HG03175 (cell line): ENCODE results near the gene KLHL29.

ENCODE experiments used
- ATAC-seq: cut with Tn5 transposase; IDR thresholded peaks from one replicate; pipeline ENCODE4 v1.9.1; 2021; ENCODE audit warnings: mild to moderate bottlenecking, moderate library complexity; ENCODE audit not compliant: unreplicated experiment

The KLHL29 gene

DNA sequence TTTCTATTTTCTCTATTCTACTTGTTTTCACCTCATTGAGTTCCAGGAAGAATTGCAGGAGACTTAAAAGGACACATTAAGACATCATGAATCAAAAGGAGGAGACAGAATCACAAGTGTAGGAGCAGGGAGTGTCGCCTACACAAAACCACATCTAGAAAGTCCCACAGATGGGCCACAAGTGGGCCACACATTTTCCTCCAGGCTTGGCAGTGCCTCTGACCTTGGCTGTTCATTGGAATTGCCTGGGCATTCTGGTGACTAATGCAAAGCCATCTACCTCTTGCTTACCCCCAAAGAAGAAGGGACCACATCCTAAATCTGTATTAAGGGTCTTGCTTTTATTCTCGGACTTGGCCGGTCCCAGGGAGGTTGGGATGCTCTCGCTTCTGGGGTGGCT, 103.6 kb downstream of the KLHL29 start:
- ATAC-seq, result no peak

DNA sequence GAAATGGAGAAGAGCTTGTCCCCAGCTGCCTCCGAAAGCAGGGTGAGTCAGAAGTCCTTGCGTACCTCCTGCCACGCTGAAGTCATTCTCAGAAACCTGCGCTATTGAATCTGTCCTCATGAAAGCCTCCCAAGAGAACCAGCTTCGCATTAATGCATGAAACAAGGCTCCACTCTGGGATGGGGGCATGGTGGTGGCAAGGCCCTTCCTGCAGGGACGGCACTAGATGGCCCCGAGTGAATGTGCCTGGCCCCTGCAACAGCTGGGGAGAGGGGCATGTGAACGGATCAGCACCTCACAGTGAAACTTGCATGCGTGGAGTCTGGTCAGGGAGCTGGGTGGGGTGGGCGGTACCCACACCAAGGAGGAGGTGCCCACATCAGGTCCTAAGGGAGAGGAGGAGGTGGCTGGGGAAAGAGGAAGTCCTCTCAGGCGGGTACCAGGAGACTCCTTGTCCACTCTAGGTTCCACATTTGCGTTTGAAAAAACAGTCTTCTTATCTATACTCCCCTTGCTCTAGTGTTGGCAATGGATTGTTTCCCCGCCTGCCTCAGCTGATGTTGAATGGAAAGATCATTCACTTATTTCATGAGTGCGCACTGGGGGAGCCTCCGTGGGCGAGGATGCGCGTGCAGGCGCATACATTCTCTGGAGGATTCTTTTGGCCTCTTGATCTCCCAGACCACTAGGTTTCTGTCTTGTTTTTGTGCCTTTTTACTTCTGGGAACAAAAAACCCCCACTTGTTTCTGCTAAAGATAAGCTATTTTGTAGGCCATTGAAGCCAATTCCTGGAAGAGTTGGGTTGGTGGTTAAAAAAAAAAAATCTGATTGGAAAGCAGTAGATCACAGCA, 104.7 kb downstream of the KLHL29 start:
- no peak for ATAC-seq

DNA sequence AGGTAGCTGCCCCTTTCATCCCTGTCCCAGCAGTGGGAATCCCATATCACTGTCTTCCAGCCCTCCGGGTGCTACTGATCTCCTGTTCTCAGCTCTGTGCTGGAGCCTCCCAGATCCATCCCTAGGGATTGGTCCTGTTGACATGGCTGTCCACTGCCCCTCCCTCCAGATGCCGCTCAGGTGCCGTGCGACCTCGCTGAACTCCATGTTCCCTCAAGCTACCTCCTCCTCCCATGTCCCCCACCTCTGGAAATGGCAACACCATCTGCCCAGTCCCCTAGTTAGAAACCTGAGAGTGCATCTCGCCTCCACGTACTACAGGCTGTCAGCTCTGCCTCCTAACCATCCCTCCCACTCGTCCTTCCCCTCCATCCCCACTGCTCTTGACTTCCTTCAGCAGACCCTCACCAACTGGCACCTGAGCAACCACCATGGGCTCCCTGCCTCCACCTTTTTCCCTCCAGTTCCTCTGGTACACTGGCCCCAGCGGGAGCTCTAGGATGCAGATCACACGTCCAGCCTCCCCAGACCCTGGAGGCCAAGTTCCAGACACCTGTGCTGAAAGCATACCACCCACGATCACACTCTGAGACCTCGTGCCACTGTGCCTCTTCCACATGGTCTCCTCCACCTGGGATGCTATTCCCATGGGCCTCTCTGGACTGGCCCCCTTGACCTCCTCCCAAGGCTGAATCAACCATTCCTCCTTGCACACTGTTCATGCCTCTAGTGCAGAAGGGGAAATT, 106.8 kb downstream of the KLHL29 start:
- ATAC-seq, result no peak

DNA sequence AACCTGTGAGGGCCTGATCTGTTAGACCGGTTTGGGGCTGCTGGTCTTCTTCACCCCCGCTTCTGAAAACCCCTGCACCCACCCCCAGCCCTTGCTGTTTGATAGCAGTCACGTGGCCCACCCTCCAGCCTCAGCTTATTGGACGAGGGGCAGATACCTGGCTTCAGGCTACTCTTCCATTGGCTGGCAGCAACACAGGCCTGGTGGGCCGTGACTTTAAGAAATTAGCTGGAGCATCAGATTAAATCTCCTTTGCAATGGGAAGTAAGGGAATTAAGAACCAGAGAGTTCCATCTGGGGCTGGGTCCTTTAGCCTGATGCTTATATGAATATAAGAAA, 107.3 kb downstream of the KLHL29 start:
- no peak for ATAC-seq

DNA sequence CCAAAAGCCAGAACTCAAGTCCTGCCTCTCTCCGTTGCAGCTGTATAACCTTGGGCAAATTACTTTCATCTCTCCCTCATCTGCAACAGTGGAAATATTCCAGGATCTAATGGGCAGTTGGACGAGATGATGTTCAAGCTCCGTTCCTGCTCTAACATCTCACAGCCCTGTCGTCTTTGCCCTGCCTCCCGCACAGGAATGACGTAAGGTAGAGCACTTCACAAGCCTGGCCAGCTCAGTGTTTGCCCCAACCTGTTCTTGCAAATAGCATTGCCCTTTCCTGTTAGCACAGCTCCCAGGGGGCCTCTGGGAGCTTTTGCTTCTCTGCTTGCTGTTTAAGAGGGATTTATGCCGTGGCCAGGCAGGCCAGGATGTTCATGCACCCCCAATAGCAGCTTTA, 107.9 kb downstream of the KLHL29 start:
- ATAC-seq, result no peak

DNA sequence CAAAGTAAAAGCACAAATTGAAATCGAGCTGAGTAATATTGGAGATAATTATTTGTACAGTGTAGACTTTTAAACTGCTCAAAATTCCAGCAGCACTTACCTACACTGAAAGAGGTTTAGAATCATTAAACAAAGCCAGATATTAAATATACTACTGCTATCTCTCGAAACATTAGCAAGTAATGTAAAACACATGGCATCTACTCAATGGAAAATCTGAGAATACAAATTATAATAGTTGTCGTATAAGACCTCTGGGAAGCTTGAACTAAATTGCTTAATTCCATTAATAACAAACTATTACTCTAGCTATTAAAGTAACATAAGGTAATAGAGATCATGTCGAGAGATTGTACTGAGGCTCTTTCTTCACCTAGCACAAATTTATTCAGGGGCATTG, 108.9 kb downstream of the KLHL29 start:
- no peak for ATAC-seq

DNA sequence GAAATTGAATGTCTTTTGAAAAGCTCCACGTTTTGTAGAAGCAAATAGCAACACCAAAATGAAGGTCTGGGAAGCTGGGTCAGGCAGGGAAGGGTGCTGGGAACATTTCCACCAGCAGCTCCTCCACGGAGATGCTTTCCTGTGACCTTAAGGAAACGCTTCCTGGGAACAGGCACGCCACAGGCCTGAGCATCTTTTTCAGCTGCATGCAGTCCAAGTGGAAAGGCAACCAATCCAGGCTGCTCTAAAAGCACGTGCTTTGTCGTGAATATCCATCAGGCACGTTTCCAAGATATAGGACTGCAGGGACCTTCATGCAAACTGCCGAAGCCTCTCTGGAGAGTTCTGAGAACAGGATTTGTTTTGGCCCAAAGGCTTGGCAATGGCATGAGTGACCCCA, 109.3 kb downstream of the KLHL29 start:
- ATAC-seq, result no peak

DNA sequence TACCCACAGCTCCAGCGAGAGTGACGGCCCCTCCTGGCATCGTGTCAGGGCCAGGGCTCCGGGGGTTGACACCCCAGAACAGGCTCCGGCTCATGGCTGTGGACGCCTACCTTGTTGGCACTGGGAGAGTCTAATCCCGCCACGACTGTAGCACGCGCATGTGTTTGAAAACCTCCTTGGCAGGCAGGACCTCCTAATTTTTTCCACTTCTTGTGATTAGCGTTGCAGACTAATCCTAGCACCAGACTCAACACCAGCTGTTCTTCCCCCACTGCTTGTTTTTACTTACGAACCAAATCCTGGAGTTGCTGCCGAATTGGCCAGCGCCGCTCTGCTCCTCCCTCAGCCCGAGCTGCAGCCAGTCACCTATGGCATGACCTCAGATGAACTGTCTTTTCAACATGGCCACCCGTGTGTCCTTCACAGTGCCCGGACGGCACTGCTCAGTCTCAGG, 110.7 kb downstream of the KLHL29 start:
- ATAC-seq, result no peak

DNA sequence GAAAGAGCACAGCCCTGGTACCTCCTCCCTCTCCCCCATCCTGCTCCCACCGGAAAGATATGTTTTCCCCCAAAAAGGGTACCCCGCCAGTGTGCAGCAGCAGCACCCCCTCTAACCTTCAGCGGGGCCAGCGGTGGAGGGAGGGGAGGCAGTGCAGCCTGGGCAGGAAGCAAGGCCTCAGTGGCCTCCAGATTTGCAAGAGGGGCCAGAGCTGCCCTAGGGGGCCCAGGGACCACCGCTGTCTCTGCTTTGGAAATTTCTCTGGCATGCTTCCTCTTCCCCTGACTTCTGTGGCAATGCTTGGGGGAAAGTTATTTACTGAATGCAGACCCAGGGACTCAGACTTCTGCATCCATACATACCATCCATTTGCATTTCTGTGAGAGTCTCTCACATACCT, 111.5 kb downstream of the KLHL29 start:
- no peak for ATAC-seq

DNA sequence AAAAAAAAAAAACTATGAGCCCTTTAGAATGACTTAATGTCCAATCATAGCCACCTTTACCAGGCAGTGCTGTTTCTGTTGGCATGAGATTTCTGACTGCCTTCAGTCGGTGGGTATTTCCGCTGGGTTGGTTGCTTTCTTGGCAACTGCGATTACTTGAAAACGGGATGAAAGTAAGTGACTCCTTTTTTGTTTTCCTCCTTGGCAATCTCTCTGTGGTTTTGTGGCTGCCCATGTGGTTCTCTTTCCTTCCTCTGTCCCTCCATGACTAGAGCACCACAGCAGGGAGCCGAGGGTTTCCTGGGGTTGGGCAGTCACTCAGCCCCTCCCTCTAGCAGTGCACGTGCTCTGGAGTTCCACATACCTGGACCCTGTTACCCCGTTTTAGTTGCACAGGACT, 112.1 kb downstream of the KLHL29 start:
- no peak for ATAC-seq

DNA sequence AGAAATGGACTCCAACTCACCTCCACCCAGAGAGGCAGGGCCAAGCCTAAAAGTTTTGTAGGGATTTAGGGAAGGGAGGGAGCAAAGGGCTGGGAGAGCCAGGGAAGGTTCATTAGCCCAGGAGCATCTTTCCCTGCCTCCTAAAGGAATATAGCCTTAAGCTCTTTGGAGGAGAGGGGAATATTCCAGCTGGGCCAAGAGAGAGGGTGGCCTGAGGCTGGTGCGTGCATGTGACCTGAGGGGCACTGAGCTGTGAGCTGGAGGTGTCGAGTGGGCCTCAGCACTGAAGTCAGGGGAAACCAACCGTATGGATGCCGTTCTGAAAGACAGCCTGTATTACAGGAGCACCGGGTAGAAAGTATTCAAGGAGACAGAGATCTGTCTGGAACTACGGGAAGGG, 112.6 kb downstream of the KLHL29 start:
- ATAC-seq, result no peak

DNA sequence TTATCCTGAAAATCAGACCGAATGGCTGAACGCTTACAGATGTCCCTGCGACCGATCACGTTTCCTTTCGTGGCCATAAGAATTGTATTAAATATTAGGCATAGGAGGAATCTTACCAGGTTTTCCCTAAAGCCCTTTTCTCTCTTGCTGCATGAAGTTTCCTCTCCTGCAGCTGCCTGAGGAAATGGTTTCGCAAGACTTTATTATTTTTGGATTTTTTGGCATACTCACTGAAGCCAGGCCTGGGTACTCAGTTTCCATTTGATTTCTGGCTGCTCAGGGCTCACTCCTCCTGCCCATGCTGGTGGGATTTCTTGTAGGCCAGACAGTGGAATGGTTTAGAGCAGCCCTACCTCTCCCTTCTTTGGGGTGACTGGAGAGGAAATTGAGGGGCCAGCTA, 114.0 kb downstream of the KLHL29 start:
- no peak for ATAC-seq

DNA sequence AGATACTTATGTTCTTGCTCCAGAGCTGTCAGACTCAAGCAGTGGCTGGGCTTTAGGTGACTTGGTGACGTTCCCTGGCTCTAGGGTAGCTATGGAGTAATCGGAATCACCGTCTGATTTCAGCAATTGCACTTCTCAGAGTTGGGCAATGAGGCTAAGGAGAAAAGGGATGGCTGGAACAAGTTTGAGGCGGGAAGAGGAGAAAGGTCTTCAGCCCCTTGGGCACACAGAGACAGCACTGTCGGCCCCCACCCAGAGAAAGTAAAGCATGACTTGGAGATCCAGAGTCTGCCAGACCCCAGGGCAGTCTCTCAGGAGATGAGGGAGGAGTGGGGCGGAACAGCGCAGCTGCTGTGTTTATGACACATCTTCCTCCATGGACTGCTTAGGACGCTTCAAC, 114.5 kb downstream of the KLHL29 start:
- no peak for ATAC-seq

DNA sequence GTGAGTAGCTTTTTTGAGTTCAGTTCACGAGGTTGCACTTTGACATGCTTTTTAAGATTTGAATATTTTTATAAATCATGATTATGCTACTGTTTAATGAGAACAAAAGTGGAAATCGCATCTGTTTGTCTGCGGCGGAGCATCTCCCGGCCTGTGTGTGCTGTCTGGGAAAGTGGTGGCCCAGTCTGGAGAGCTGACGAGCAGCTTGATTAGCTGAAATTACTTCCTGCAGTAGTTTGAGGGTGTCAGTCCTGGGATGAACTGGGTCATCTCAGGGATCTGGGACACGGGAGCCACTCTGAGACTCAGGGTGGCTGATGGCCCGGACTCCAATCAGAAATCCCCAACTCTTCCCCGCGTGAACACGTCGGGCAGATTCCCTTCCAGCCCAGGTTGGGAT, 115.9 kb downstream of the KLHL29 start:
- no peak for ATAC-seq

DNA sequence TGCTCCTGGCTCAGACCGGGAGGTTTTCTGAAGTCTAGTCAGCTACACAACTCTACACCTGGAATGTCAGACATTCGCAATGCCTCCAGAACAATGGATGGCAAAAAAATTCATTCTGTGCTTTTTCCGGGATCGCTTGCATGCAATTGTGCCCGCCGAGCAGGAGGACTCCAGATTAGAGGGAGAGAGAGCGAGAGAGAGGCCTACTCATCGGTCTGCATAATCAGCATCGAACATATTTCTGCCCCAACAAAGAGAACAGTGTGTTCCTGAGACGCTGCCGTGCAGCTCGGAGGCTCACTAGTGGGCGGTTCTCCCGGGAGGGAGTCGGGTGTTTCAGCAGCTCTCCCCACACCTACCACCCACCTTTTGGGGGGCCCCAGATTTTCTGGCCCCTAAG, 117.1 kb downstream of the KLHL29 start:
- no peak for ATAC-seq

DNA sequence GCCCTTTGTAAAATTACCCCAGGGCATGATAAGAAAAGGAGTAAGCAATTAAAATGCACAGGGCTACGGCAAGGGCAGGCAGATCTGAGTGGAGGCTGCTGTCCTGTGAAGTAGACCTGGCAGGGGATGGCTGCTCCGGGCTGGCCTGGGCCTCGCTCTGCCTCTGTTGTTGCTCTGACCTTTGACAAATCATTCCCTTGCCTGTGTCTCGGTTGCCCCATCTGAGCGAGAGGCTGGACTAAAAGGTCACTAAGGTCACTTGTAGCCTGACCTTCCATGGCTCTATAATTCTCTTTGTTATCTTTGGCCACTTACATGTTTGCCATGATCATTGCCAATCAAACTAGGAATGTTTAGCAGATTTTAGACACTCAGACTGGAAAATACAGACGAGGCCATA, 118.1 kb downstream of the KLHL29 start:
- ATAC-seq, result no peak

DNA sequence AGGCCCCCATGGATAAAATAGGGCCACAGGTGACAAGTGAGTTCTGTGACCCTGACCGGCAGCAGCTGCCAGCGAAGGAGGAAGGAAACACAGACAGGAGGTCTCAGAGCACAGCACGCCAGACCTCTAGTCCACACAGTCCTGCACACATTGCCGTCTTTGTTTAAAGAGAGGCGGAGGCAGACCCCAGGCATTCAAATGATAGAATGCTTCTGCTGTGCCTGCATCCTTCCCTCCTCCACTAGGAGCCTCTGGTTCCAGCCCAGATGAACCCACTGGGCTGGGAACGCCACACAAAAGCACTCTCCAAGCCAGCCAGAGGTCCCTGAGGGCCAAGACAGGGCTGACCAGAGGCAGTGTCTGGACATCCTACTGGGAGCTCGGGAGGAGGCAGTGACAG, 118.7 kb downstream of the KLHL29 start:
- ATAC-seq, result no peak

DNA sequence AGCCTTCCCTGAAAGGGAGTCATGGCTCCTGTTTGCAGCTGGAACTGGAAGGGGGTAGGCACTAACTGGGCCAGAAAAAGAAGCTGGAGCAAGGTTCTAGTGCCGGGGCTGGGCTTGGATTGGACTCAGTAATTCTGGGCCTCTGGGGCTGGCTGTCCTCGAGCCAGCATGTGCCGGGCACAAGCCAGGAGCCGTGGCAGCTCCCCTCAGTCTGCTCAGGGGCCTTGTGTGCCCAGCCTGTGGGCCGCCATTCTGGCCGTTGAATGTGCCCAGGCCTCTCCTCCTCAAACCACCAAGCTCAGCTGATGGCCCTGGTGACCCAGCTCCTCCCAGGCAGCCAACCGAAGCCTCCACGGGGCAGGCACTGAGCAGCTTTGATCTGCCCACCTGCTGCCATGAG, 119.6 kb downstream of the KLHL29 start:
- no peak for ATAC-seq

DNA sequence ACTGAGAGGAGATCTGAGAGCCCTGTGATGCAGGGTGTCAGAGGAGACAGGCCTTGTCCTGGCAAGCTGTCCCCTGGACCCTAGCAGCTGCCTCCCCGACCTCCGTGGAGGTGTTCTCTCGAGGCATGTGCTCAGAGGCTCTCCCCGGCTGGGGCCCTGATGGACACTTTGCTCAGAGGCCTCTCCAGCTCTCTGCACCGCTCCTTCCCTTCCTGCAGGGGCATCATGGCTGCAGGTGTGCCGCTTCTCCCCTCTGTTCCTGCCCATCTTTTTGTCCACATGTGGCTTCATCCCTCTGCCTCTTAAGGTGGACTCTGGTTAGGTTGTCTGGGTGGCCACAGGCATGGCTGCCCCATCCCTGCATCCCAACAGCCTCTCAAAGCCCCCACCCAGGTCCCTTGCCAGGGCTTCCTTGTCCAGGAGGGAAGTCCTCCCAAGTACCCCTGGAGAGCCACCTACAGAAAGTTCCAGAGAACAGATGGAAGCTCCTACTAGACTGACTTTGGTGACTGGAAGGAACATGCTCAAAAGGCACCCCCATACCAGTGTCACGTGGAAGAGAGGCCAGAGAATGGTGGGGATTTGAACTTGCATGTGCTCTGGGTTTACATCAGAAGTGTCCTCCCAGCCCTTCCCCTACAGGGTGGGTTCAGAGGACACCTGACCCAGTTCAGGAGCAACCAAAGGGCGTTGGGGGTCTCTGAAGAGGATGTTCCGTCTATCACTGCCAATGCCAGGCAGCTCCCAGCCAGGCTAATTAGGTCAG, 120.4 kb downstream of the KLHL29 start:
- ATAC-seq, result no peak

DNA sequence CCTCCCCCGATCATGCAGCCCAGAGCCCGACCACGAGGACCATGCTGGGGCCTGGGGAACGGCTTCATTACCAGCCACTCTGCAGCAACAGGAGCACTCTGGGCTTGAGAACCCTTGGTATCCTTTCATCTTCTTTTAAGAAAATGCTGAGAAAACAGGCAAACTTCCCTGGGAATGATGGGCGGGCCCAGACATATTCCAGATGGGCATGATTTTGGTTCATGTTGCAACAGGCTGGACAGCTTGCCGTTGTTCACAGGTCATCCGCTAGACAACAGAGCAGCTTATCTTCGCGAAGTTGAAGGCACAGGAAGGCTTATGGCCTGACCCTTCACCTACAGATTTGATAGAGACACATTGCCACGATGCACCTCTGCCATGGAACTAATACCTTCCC, 121.0 kb downstream of the KLHL29 start:
- no peak for ATAC-seq

DNA sequence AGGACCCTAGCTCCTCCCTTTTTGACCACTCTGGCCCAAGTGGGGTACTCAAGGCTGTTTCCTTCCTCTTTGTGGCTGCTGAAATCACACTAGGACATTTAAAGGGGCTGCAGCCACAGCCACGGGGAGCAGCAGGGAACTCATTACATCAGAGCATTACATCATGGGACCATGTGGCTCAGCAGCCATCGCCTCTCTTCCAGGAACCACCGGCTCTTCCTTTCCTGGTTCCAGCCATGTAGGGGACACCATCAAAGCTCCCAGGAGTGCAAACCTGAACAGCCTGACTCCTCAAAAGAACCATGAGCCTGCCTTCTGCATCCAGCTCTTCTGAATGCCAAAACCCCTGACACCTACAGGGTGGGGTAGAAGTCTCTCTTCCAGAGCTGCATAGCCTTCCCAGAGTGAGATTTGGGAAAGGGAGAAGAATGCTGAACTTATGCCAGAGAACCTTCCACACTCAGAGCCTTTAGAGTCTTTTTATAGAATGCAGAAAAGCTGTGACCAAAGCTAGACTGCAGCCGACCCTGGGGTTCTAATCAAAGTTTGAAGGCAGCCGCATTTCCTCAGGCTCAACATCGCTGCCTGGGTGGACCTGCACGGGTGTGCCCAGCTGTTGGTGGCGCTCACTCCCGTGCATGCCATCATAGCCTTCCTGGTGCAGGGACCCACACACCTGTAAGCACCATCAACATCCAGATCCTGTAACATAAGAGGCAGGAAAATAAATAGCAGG, 121.7 kb downstream of the KLHL29 start:
- no peak for ATAC-seq
